Measurements from ENCODE around the gene RUNX3. TPM values are rescaled to one million over a fixed set of nuclear protein-coding genes. Genes with fewer than 3 reads are reported as not detected.

The RUNX3 gene
- total and polyA plus RNA-seq, 4 experiments from 2014 or later: 12.5 to 112 (median 78.0) TPM

DNA sequence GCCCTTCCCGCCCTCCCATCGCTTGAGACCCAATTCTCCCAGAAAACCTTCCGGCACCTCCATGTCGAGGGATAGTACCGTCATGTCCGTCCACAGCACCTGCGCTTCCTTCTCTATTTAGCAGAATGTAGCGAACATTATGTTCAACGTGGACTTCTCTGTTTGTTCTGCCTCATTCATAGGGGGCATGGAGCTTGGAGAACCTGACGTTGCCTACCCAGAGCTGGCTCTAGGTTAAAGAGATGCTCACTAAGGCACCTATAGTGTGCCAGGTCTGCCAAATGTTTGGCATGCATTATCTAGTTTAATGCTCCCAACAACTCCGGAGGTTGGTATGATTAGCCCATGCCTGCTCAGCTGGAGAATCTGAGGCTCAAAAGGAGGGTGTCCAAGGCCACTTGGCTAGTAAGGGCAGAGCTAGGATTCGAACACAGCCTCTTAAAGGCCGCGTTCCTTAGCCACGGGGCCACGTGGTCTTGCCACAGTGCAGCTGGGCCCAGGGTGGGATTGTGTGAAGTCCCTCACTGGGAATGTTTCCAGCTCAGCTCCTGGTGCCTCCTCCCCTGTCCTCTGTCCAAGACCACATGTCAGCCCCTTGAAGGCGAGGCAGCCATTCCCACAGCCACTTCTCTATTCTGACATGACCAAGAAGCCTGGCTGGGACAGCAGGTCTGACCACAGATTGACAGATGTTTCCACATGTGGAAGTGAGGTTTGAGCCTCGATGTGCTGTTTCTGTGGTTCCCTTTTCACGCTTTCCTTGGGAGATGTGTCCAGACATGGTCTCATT lies 57.8 kb downstream of the RUNX3 start:
- H3K9me3 ChIP-seq (ENCODE audit: control insufficient read depth in 1 of 2, low read length in 2 of 2): no peaks in the 10 kb centered on the region
- no peak for DNase-seq
- no peak overlapping the region for H3K4me3 ChIP-seq (ENCODE audit: low read length in 2 of 2)
- Mint-ChIP-seq H3K36me3 (no peaks in the 10 kb centered on the region), H3K4me1 (peaks cover 1 to 13% (median 4%) of the 10 kb centered on the region in 4 donors), H3K27ac (peak overlapping the region in 3 of 7 donors; percentile 14 to 59 (median 24)), H3K4me3 (no peak overlapping the region), H3K27me3 (peaks cover 0 to 2% of the 10 kb centered on the region in 2 donors), H3K9me3 (peaks cover 0 to 1% (median 0%) of the 10 kb centered on the region in 8 donors)
- intact Hi-C loops (cut with micrococcal nuclease): no loop called here
- H3K4me1 ChIP-seq (ENCODE audit: insufficient read depth, low read length): peaks cover 8% of the 10 kb centered on the region
- no peaks in the 10 kb centered on the region for H3K27me3 ChIP-seq (ENCODE audit: insufficient read depth, low read length)
- no peaks in the 10 kb centered on the region for H3K36me3 ChIP-seq (ENCODE audit: insufficient read depth, low read length)
- no peak overlapping the region for H3K27ac ChIP-seq (ENCODE audit: low read depth, low read length)
- ChIA-PET CTCF (ENCODE audit: partially characterized antibody) (no interaction called here), POLR2A (ENCODE audit: partially characterized antibody) (interaction anchor here (1.2 kb wide), 1 partner anchor 55 kb away, joined by 3 read pairs; no protein-coding TSS in a partner anchor)

DNA sequence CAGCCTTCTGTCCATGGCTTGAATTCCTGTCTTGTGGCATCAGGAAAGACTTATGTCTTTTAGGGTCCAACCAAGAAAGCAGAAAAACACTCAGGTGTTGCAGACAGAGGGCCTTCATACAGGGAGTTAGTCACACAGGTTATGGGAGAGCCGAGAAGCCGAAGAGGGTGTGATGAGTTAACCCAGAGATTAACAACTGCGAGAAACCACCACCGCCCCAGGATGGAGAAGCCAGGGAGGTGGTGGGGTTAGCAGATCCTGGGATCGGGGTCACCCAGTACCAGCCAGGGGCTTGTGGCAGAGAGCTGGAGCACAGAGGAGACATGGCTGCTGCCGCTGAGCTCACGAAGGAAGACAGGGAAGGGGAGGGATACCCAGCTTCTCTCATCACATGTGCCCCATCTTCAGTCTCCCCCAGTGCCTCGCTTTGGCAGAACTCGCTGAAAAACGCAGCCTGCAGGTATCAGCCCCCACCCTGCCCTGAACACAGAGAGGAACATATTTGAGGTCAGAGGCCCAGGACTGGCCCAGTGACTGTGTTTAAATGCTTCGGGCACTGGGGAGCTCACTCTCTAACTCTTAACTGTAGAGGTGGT lies 58.7 kb downstream of the RUNX3 start:
- CTCF ChIA-PET (ENCODE audit: partially characterized antibody): no interaction called here
- Mint-ChIP-seq H3K4me3 (peak overlapping the region in 1 of 8 donors; percentile 48), H3K4me1 (peaks cover 1 to 13% (median 4%) of the 10 kb centered on the region in 4 donors), H3K27me3 (peaks cover 4 to 5% of the 10 kb centered on the region in 2 donors), H3K36me3 (no peaks in the 10 kb centered on the region), H3K9me3 (peaks cover 0 to 1% (median 0%) of the 10 kb centered on the region in 8 donors), H3K27ac (peak overlapping the region in 1 of 7 donors; percentile 35)
- peaks cover 8% of the 10 kb centered on the region for H3K4me1 ChIP-seq (ENCODE audit: insufficient read depth, low read length)
- intact Hi-C loops (cut with micrococcal nuclease): no loop called here
- H3K27ac ChIP-seq (ENCODE audit: low read depth, low read length): no peak overlapping the region
- no peak for DNase-seq
- H3K36me3 ChIP-seq (ENCODE audit: insufficient read depth, low read length): no peaks in the 10 kb centered on the region
- no peak overlapping the region for H3K4me3 ChIP-seq (ENCODE audit: low read length in 2 of 2)
- POLR2A ChIA-PET (ENCODE audit: partially characterized antibody): interaction anchor here (1.2 kb wide), 1 partner anchor 56 kb away, joined by 3 read pairs; no protein-coding TSS in a partner anchor
- H3K27me3 ChIP-seq (ENCODE audit: insufficient read depth, low read length): no peaks in the 10 kb centered on the region
- H3K9me3 ChIP-seq (ENCODE audit: control insufficient read depth in 1 of 2, low read length in 2 of 2): no peaks in the 10 kb centered on the region

- H3K27me3 ChIP-seq (ENCODE audit: insufficient read depth, low read length): no peaks in the 10 kb centered on the region
- no peak for DNase-seq
- CTCF ChIA-PET (ENCODE audit: partially characterized antibody): no interaction called here
- Mint-ChIP-seq H3K9me3 (peaks cover 0 to 1% (median 0%) of the 10 kb centered on the region in 8 donors), H3K4me1 (peaks cover 1 to 13% (median 4%) of the 10 kb centered on the region in 4 donors), H3K36me3 (no peaks in the 10 kb centered on the region), H3K27ac (peak overlapping the region in 1 of 7 donors; percentile 35), H3K27me3 (peaks cover 4 to 5% of the 10 kb centered on the region in 2 donors), H3K4me3 (peak overlapping the region in 1 of 8 donors; percentile 48)
- H3K4me1 ChIP-seq (ENCODE audit: insufficient read depth, low read length): peaks cover 8% of the 10 kb centered on the region
- POLR2A ChIA-PET (ENCODE audit: partially characterized antibody): no interaction called here
- intact Hi-C loops (cut with micrococcal nuclease): no loop called here
- H3K27ac ChIP-seq (ENCODE audit: low read depth, low read length): no peak overlapping the region
- no peak overlapping the region for H3K4me3 ChIP-seq (ENCODE audit: low read length in 2 of 2)
- no peaks in the 10 kb centered on the region for H3K36me3 ChIP-seq (ENCODE audit: insufficient read depth, low read length)
- no peaks in the 10 kb centered on the region for H3K9me3 ChIP-seq (ENCODE audit: control insufficient read depth in 1 of 2, low read length in 2 of 2)
Observed at GRCh38 chr1:24870551-24871195, 59.4 kb downstream of the RUNX3 start.

DNA sequence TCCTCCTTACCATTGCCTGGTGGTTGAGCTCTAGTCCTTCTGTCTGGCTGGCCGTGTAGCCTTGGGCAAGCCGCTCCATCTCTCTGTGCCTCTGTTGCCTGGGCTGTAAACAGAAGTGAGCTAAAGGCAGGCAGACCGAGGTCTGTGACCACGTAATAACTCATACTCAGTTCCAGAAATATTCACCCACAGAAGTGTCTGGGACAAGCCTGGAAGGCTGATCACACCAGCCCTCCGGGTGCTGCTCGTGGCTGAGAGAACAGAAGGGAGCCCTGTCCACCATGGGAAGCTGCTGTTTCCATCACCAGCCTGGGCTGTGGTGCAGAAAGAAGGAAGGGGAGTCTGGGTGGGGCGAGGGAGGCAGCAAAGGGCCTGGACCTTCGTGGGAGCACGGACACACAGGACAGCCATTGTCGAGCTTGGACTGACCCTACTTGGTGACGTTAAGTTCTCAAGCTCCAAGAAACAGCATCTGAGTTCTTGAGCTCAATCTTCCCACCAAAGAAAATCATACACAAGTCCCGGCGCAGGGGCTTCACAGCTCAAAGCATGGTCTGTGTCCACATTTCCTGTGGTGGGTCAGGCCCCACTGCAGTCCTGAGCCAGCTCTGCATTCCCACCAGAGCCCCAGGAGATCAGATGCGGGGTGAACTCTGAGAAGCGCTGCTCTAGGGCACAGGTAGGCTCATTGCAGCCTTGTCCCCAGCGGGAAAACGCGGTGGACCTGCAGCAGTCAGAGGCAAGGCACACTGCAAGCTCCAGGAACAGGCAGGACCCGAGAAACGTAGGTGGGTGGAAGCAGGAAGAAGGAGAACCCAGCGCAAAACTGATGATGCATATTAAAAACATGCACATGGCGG lies 61.8 kb downstream of the RUNX3 start:
- peaks cover 8% of the 10 kb centered on the region for H3K4me1 ChIP-seq (ENCODE audit: insufficient read depth, low read length)
- H3K36me3 Mint-ChIP-seq: no peaks in the 10 kb centered on the region
- H3K27ac Mint-ChIP-seq: peak overlapping the region in 3 of 7 donors; percentile 15 to 17 (median 16)
- DNase-seq: no peak
- H3K36me3 ChIP-seq (ENCODE audit: insufficient read depth, low read length): no peaks in the 10 kb centered on the region
- ChIA-PET CTCF (ENCODE audit: partially characterized antibody) (interaction anchor here (1.5 kb wide), 1 partner anchor 169 kb away, joined by 4 read pairs; no protein-coding TSS in a partner anchor), POLR2A (ENCODE audit: partially characterized antibody) (interaction anchor here (1.1 kb wide), 1 partner anchor 61 kb away, joined by 3 read pairs; the partner anchor contains the start of gene RUNX3)
- intact Hi-C loops (cut with micrococcal nuclease): no loop called here
- H3K9me3 Mint-ChIP-seq: peaks cover 0 to 1% (median 0%) of the 10 kb centered on the region in 8 donors
- H3K4me1 Mint-ChIP-seq: peaks cover 1 to 13% (median 4%) of the 10 kb centered on the region in 4 donors
- no peaks in the 10 kb centered on the region for H3K9me3 ChIP-seq (ENCODE audit: control insufficient read depth in 1 of 2, low read length in 2 of 2)
- H3K4me3 ChIP-seq (ENCODE audit: low read length in 2 of 2): no peak overlapping the region
- peaks cover 4 to 5% of the 10 kb centered on the region in 2 donors for H3K27me3 Mint-ChIP-seq
- H3K27ac ChIP-seq (ENCODE audit: low read depth, low read length): no peak overlapping the region
- H3K4me3 Mint-ChIP-seq: no peak overlapping the region
- no peaks in the 10 kb centered on the region for H3K27me3 ChIP-seq (ENCODE audit: insufficient read depth, low read length)

- Mint-ChIP-seq H3K4me1 (peaks cover 1 to 13% (median 4%) of the 10 kb centered on the region in 4 donors), H3K4me3 (no peak overlapping the region), H3K36me3 (no peaks in the 10 kb centered on the region), H3K27me3 (peaks cover 4 to 7% of the 10 kb centered on the region in 2 donors), H3K9me3 (peaks cover 0 to 3% (median 0%) of the 10 kb centered on the region in 8 donors), H3K27ac (peak overlapping the region in 2 of 7 donors; percentile 16 to 77)
- Histone ChIP-seq H3K4me3 (ENCODE audit: low read length in 2 of 2) (no peak overlapping the region), H3K27me3 (ENCODE audit: insufficient read depth, low read length) (no peaks in the 10 kb centered on the region), H3K4me1 (ENCODE audit: insufficient read depth, low read length) (peaks cover 8% of the 10 kb centered on the region), H3K36me3 (ENCODE audit: insufficient read depth, low read length) (no peaks in the 10 kb centered on the region), H3K9me3 (ENCODE audit: control insufficient read depth in 1 of 2, low read length in 2 of 2) (no peaks in the 10 kb centered on the region), H3K27ac (ENCODE audit: low read depth, low read length) (no peak overlapping the region)
- DNase-seq: no peak
- intact Hi-C loops (cut with micrococcal nuclease): no loop called here
- ChIA-PET POLR2A (ENCODE audit: partially characterized antibody) (no interaction called here), CTCF (ENCODE audit: partially characterized antibody) (interaction anchor here (1.5 kb wide), 1 partner anchor 170 kb away, joined by 4 read pairs; no protein-coding TSS in a partner anchor)
Observed at GRCh38 chr1:24867084-24867870, 62.8 kb downstream of the RUNX3 start.

All from CD4-positive, alpha-beta memory T cell (primary cell).